ENCODE results near the gene FAM131A. TPM values are rescaled to one million over a fixed set of nuclear protein-coding genes. Genes with fewer than 3 reads are reported as not detected.

FAM131A gene
- total and polyA plus RNA-seq, 2 donors (not counting 3 experiments of a cell fraction or from before 2014, with no cell fraction given), result 19.9 to 29.9 TPM

- FAIRE-seq (no peak), DNase-seq (ENCODE audit: low read depth, low spot score) (no peak)
- no peak overlapping the region for H3K4me2 ChIP-seq (ENCODE audit: insufficient read depth, low read length)
- ChIA-PET POLR2A (no interaction called here), CTCF (no interaction called here)
- no peaks in the 10 kb centered on the region for H3K79me2 ChIP-seq (ENCODE audit: control insufficient read depth, insufficient read depth, low read length)
- H3K9ac ChIP-seq (replicated peaks; ENCODE audit: extremely low read depth, insufficient read depth, low read length), result no peak overlapping the region
- H3K9me1 ChIP-seq (replicated peaks; ENCODE audit: control insufficient read depth, extremely low read depth, insufficient read depth, low read length), result no peaks in the 10 kb centered on the region
- H3K36me3 ChIP-seq (ENCODE audit: control insufficient read depth in 2 of 2, extremely low read depth in 1 of 2, insufficient read depth in 2 of 2, low read length in 2 of 2), result no peaks in the 10 kb centered on the region
- no peak overlapping the region for H3K4me3 ChIP-seq (replicated peaks in 1 of 3; ENCODE audit: insufficient read depth in 1 of 3, low read depth in 1 of 3, low read length in 3 of 3)
- no peaks in the 10 kb centered on the region for H4K20me1 ChIP-seq (replicated peaks; ENCODE audit: control insufficient read depth, extremely low read depth, insufficient read depth, low read length)
- TF ChIP-seq JUN (IDR thresholded peaks at IDR 0.05; ENCODE audit: borderline replicate concordance, insufficient read depth, insufficient read length, low read depth), result no peak
- TF ChIP-seq, protein P1, sequence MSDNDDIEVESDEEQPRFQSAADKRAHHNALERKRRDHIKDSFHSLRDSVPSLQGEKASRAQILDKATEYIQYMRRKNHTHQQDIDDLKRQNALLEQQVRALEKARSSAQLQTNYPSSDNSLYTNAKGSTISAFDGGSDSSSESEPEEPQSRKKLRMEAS (IDR thresholded peaks at IDR 0.05; ENCODE audit: insufficient read depth, insufficient read length), result no peak
- TF ChIP-seq POLR2AphosphoS5 (IDR thresholded peaks at IDR 0.05; ENCODE audit: insufficient read depth, low read depth, low read length), result no peak
- TF ChIP-seq MYC (IDR thresholded peaks at IDR 0.05; ENCODE audit: low read depth, low read length), result no peak
- no peak for TF ChIP-seq POLR2A (IDR thresholded peaks at IDR 0.05; ENCODE audit: low read depth, low read length)
- no peak for TF ChIP-seq GATA2 (IDR thresholded peaks at IDR 0.05; ENCODE audit: insufficient read depth, insufficient read length, low read depth, low read length)
- TF ChIP-seq, protein P2, sequence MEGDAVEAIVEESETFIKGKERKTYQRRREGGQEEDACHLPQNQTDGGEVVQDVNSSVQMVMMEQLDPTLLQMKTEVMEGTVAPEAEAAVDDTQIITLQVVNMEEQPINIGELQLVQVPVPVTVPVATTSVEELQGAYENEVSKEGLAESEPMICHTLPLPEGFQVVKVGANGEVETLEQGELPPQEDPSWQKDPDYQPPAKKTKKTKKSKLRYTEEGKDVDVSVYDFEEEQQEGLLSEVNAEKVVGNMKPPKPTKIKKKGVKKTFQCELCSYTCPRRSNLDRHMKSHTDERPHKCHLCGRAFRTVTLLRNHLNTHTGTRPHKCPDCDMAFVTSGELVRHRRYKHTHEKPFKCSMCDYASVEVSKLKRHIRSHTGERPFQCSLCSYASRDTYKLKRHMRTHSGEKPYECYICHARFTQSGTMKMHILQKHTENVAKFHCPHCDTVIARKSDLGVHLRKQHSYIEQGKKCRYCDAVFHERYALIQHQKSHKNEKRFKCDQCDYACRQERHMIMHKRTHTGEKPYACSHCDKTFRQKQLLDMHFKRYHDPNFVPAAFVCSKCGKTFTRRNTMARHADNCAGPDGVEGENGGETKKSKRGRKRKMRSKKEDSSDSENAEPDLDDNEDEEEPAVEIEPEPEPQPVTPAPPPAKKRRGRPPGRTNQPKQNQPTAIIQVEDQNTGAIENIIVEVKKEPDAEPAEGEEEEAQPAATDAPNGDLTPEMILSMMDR (IDR thresholded peaks at IDR 0.05; ENCODE audit: extremely low read depth in 1 of 2, insufficient read depth in 1 of 2, low read depth in 1 of 2, low read length in 2 of 2), result no peak
- no peak for TF ChIP-seq EZH2 (IDR thresholded peaks at IDR 0.05; ENCODE audit: borderline replicate concordance, low read depth, low read length, severe bottlenecking)
- no peak for TF ChIP-seq FOS (IDR thresholded peaks at IDR 0.05; ENCODE audit: borderline replicate concordance, insufficient read depth, low read length)
- dilution Hi-C loops (cut with MboI; ENCODE audit: extremely low pct_ligation_motif_present, low sequenced_read_pairs) (no loop called here), intact Hi-C loops (cut with micrococcal nuclease) (no loop called here)
- H2AFZ ChIP-seq (ENCODE audit: low read depth, low read length), result no peak overlapping the region
- H3K27me3 ChIP-seq (ENCODE audit: control insufficient read depth in 2 of 2, insufficient read depth in 2 of 2, low read length in 2 of 2), result peaks cover 15% of the 10 kb centered on the region in 2 experiments
- H3K27ac ChIP-seq (ENCODE audit: insufficient read depth, low read depth, low read length), result no peak overlapping the region
- no peaks in the 10 kb centered on the region for H3K9me3 ChIP-seq (replicated peaks; ENCODE audit: control insufficient read depth, insufficient read depth, low read length)
- no peaks in the 10 kb centered on the region for H3K4me1 ChIP-seq (ENCODE audit: control insufficient read depth, extremely low read depth, insufficient read depth, low read length)
- no TSS peak for BruUV-seq (replicated peaks)
Observed at GRCh38 chr3:184395320-184395660, 57.9 kb downstream of the FAM131A start.

Small RNA genes within 50 kb of the gene (small RNA-seq; reads per million reads assigned to genes)
- gene SNORD66 (ENCODE audit: insufficient read depth, insufficient read length, low read depth, low replicate concordance), result 420 reads per million, percentile 99 among the genes with 10 or more reads in this experiment

Other genes with a start within 250 kb of the FAM131A start
- not detected in 2 replicates for gene HTR3E, start 240.5 kb upstream of the FAM131A start, total RNA-seq
- not detected in 2 replicates for gene HTR3E, start 240.5 kb upstream of the FAM131A start, polyA plus RNA-seq
- 38.8 and 44.7 TPM in 2 replicates for gene EIF2B5, start 202.2 kb upstream of the FAM131A start, total RNA-seq
- gene EIF2B5, start 202.2 kb upstream of the FAM131A start, polyA plus RNA-seq, result 35.5 and 42.7 TPM in 2 replicates
- gene DVL3, start 182.2 kb upstream of the FAM131A start, total RNA-seq, result 59.0 and 61.3 TPM in 2 replicates
- 41.2 and 43.8 TPM in 2 replicates for gene DVL3, start 182.2 kb upstream of the FAM131A start, polyA plus RNA-seq
- gene AP2M1, start 162.7 kb upstream of the FAM131A start, total RNA-seq, result 400 and 431 TPM in 2 replicates
- gene AP2M1, start 162.7 kb upstream of the FAM131A start, polyA plus RNA-seq, result 602 and 603 TPM in 2 replicates
- gene ABCF3, start 151.4 kb upstream of the FAM131A start, total RNA-seq, result 65.6 and 68.8 TPM in 2 replicates
- 73.4 and 93.9 TPM in 2 replicates for gene ABCF3, start 151.4 kb upstream of the FAM131A start, polyA plus RNA-seq
- gene VWA5B2, start 108.0 kb upstream of the FAM131A start, total RNA-seq, result not detected in 2 replicates
- 0.03 TPM in 1 of 2 replicates, not detected in the other for gene VWA5B2, start 108.0 kb upstream of the FAM131A start, polyA plus RNA-seq
- 37.7 and 42.9 TPM in 2 replicates for gene ALG3, start 88.6 kb upstream of the FAM131A start, total RNA-seq
- gene ALG3, start 88.6 kb upstream of the FAM131A start, polyA plus RNA-seq, result 99.9 and 102 TPM in 2 replicates
- gene EEF1AKMT4, start 87.9 kb upstream of the FAM131A start, total RNA-seq, result 3.3 and 3.4 TPM in 2 replicates
- 8.0 and 9.8 TPM in 2 replicates for gene EEF1AKMT4, start 87.9 kb upstream of the FAM131A start, polyA plus RNA-seq
- not detected in 2 replicates for gene CAMK2N2, start 76.0 kb upstream of the FAM131A start, total RNA-seq
- 0.11 TPM in 1 of 2 replicates, not detected in the other for gene CAMK2N2, start 76.0 kb upstream of the FAM131A start, polyA plus RNA-seq
- not detected in 2 replicates for gene ECE2, start 61.6 kb upstream of the FAM131A start, total RNA-seq
- not detected in 2 replicates for gene ECE2, start 61.6 kb upstream of the FAM131A start, polyA plus RNA-seq
- gene PSMD2, start 38.4 kb upstream of the FAM131A start, total RNA-seq, result 400 and 435 TPM in 2 replicates
- 358 and 414 TPM in 2 replicates for gene PSMD2, start 38.4 kb upstream of the FAM131A start, polyA plus RNA-seq
- gene EIF4G1, start 23.0 kb upstream of the FAM131A start, total RNA-seq, result 524 and 532 TPM in 2 replicates
- gene EIF4G1, start 23.0 kb upstream of the FAM131A start, polyA plus RNA-seq, result 355 and 401 TPM in 2 replicates
- gene CLCN2, start 24.0 kb downstream of the FAM131A start, total RNA-seq, result 6.5 and 9.9 TPM in 2 replicates
- gene CLCN2, start 24.0 kb downstream of the FAM131A start, polyA plus RNA-seq, result 3.5 and 4.9 TPM in 2 replicates
- 80.5 and 89.0 TPM in 2 replicates for gene POLR2H, start 24.1 kb downstream of the FAM131A start, total RNA-seq
- 169 and 276 TPM in 2 replicates for gene POLR2H, start 24.1 kb downstream of the FAM131A start, polyA plus RNA-seq
- not detected in 2 replicates for gene THPO, start 40.6 kb downstream of the FAM131A start, total RNA-seq
- gene THPO, start 40.6 kb downstream of the FAM131A start, polyA plus RNA-seq, result 0.08 and 0.10 TPM in 2 replicates
- 0.40 and 0.53 TPM in 2 replicates for gene CHRD, start 42.5 kb downstream of the FAM131A start, total RNA-seq
- 0.27 and 0.54 TPM in 2 replicates for gene CHRD, start 42.5 kb downstream of the FAM131A start, polyA plus RNA-seq
- not detected in 2 replicates for gene EPHB3, start 224.2 kb downstream of the FAM131A start, total RNA-seq
- gene EPHB3, start 224.2 kb downstream of the FAM131A start, polyA plus RNA-seq, result 0.01 TPM in 1 of 2 replicates, not detected in the other

Data from endothelial cell of umbilical vein (primary cell).